Measurements from ENCODE around the gene TTC32. TPM values are rescaled to one million over a fixed set of nuclear protein-coding genes. Genes with fewer than 3 reads are reported as not detected.
A peak's percentile ranks its signal among the peaks of the same experiment; 100 is the strongest.

Gene TTC32
- polyA plus RNA-seq, 4 donors, result 11.6 to 21.7 (median 18.3) TPM

DNA sequence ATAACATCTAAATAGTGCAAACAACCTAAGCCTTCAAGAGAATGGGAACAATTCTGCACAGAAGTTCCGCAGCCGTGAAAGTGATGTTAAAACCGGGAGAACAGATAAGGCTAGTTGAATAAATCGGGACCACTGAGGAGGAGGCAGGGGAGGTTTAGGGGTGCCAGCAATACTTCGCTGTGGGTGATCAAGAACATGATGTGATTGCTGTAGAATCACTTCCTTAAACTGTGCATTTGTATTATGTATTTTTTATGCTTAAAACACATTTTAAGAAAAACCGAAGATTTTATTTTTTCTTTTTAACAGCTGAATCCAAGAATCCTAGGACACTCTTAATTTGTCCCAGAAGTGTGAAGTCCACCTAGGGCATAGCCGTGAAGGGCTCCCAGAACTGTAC is 33.6 kb downstream of the TTC32 start:
- no peak for DNase-seq
- FAIRE-seq, result no peak
- Histone ChIP-seq H3K4me1 (ENCODE audit: control insufficient read depth in 3 of 3, insufficient read depth in 2 of 3, low read depth in 1 of 3, low read length in 2 of 3) (peaks cover 0 to 17% (median 0%) of the 10 kb centered on the region in 3 donors), H3K27me3 (ENCODE audit: control insufficient read depth in 3 of 3, insufficient read depth in 3 of 3, low read length in 3 of 3) (no peaks in the 10 kb centered on the region), H3K9me3 (ENCODE audit: control insufficient read depth in 2 of 2, insufficient read depth in 1 of 2, low read depth in 1 of 2, low read length in 1 of 2) (no peaks in the 10 kb centered on the region), H3K27ac (ENCODE audit: low read depth in 1 of 3, low read length in 2 of 3) (peak overlapping the region in 1 of 3 donors; percentile 45), H3K4me3 (ENCODE audit: low read depth in 1 of 3, low read length in 3 of 3) (peak overlapping the region; percentile 42 to 71 (median 58)), H3K36me3 (ENCODE audit: control insufficient read depth in 3 of 3, insufficient read depth in 2 of 3, low read depth in 1 of 3, low read length in 3 of 3) (peaks cover 0 to 9% (median 0%) of the 10 kb centered on the region in 3 donors)
- WGBS, 3 donors, result 60 to 67% (median 61%) methylated on average over 7 of the region's 7 CpGs

DNA sequence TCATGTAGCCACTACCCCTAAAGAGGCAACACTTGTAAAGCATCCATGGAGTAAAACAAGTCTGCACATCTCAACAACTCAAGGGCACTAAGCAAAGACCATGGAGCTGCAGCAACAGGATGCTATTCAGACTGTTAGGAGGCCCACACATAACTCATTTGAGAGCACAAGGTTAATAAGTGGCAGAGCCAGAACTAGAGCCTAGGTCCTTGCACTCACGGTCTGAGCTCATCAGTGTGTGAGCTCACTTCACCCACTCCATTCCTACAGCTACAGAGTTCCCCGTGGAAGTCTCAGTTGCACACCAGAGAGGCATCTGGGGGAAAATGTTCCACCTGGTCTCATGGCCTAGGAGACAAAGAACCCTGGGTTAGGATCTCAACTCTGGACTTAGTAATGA is 35.0 kb downstream of the TTC32 start:
- Histone ChIP-seq H3K4me1 (ENCODE audit: control insufficient read depth in 3 of 3, insufficient read depth in 2 of 3, low read depth in 1 of 3, low read length in 2 of 3) (peaks cover 0 to 17% (median 0%) of the 10 kb centered on the region in 3 donors), H3K36me3 (ENCODE audit: control insufficient read depth in 3 of 3, insufficient read depth in 2 of 3, low read depth in 1 of 3, low read length in 3 of 3) (peaks cover 0 to 6% (median 0%) of the 10 kb centered on the region in 3 donors), H3K27me3 (ENCODE audit: control insufficient read depth in 3 of 3, insufficient read depth in 3 of 3, low read length in 3 of 3) (no peaks in the 10 kb centered on the region), H3K4me3 (ENCODE audit: low read depth in 1 of 3, low read length in 3 of 3) (no peak overlapping the region), H3K27ac (ENCODE audit: low read depth in 1 of 3, low read length in 2 of 3) (no peak overlapping the region), H3K9me3 (ENCODE audit: control insufficient read depth in 2 of 2, insufficient read depth in 1 of 2, low read depth in 1 of 2, low read length in 1 of 2) (no peaks in the 10 kb centered on the region)
- FAIRE-seq, result no peak
- 79 to 91% (median 91%) methylated on average over 2 of the region's 2 CpGs for WGBS, 3 donors
- peak in 1 of 2 donors; percentile 25 for DNase-seq

DNA sequence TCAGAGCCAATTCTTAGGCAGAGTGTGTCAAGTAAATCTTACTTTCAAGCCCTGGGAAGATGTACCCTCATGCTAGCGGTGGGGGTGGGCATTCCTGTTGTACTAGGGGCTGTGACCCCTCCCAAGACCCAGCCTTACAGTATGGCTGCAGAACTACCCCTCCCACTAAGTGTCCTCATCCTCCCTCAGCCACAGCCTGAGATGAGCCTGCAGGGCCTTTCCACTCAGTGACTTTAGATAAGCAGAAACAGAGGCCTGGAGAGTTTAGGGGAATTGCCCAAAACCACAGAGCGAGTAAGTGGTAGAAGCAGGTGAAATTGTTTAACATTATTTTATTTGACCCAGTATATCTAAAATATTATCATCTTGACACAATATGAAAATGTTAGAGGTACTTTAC is 36.6 kb downstream of the TTC32 start:
- peaks cover 0 to 17% (median 0%) of the 10 kb centered on the region in 3 donors for H3K4me1 ChIP-seq (ENCODE audit: control insufficient read depth in 3 of 3, insufficient read depth in 2 of 3, low read depth in 1 of 3, low read length in 2 of 3)
- no peak for DNase-seq
- H3K4me3 ChIP-seq (ENCODE audit: low read depth in 1 of 3, low read length in 3 of 3), result no peak overlapping the region
- WGBS, 3 donors, result 52 to 84% (median 64%) methylated on average over 2 of the region's 2 CpGs
- H3K9me3 ChIP-seq (ENCODE audit: control insufficient read depth in 2 of 2, insufficient read depth in 1 of 2, low read depth in 1 of 2, low read length in 1 of 2), result no peaks in the 10 kb centered on the region
- FAIRE-seq, result no peak
- no peaks in the 10 kb centered on the region for H3K27me3 ChIP-seq (ENCODE audit: control insufficient read depth in 3 of 3, insufficient read depth in 3 of 3, low read length in 3 of 3)
- no peak overlapping the region for H3K27ac ChIP-seq (ENCODE audit: low read depth in 1 of 3, low read length in 2 of 3)
- H3K36me3 ChIP-seq (ENCODE audit: control insufficient read depth in 3 of 3, insufficient read depth in 2 of 3, low read depth in 1 of 3, low read length in 3 of 3), result no peaks in the 10 kb centered on the region

DNA sequence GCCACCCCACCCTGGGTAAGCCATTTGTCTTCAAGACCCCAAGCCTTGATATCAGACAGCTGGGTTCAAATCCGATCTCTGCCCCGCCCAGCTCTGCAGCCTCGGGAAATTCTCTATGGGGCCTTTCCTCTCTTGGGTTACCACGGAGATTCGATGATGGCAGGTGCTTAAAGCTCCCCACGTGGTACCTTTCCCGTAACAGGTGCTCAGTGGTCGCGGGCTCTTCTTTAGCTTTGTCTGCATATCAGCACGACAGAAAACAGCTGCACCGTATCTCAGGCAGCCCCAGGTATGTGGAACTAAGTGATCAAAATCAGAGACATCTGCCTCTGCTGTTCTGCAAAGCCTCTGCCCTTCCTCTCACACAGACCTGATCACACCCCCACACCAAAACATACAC is 37.4 kb downstream of the TTC32 start:
- Histone ChIP-seq H3K4me3 (ENCODE audit: low read depth in 1 of 3, low read length in 3 of 3) (no peak overlapping the region), H3K27me3 (ENCODE audit: control insufficient read depth in 3 of 3, insufficient read depth in 3 of 3, low read length in 3 of 3) (no peaks in the 10 kb centered on the region), H3K9me3 (ENCODE audit: control insufficient read depth in 2 of 2, insufficient read depth in 1 of 2, low read depth in 1 of 2, low read length in 1 of 2) (no peaks in the 10 kb centered on the region), H3K4me1 (ENCODE audit: control insufficient read depth in 3 of 3, insufficient read depth in 2 of 3, low read depth in 1 of 3, low read length in 2 of 3) (peaks cover 0 to 14% (median 0%) of the 10 kb centered on the region in 3 donors), H3K36me3 (ENCODE audit: control insufficient read depth in 3 of 3, insufficient read depth in 2 of 3, low read depth in 1 of 3, low read length in 3 of 3) (no peaks in the 10 kb centered on the region), H3K27ac (ENCODE audit: low read depth in 1 of 3, low read length in 2 of 3) (no peak overlapping the region)
- DNase-seq (no peak), FAIRE-seq (no peak)
- WGBS, 3 donors, result 54 to 71% (median 61%) methylated on average over 11 of the region's 11 CpGs

DNA sequence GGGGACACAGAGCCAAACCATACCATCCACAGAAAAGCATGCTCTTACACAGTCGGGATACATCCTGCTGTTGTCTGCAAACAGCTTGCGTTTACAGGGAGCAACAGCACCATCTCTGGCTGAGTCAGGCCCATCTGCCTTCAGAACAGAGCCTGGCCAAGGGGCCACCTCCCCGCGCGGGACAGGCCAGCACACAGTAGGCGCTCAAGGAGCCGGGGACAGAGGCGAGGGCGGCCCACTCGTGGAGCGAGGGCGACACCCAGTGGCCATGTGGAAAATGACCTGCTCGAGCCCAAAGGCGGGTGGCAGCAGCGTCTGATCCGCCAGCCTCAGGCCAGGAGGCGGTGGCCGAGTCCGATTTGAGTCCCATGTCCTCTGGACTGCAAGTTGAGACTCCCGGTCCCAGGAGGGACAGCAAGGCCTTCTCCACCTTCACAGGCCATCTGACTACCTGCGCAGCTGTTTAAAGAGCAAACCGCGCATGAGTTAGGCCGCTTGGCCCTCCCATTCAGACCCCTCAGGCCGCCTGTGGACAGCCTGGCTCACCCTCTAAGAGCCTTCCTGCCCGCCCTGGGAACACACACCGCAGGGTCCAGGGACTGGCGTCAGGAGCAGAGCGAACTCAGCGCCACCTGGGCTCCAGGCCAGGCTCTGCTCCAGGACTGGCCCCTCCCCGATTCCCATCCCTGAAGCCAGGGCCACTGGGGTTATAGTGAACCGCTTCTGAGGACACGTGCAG is 38.3 kb downstream of the TTC32 start:
- peaks cover 0 to 8% (median 0%) of the 10 kb centered on the region in 3 donors for H3K4me1 ChIP-seq (ENCODE audit: control insufficient read depth in 3 of 3, insufficient read depth in 2 of 3, low read depth in 1 of 3, low read length in 2 of 3)
- no peaks in the 10 kb centered on the region for H3K27me3 ChIP-seq (ENCODE audit: control insufficient read depth in 3 of 3, insufficient read depth in 3 of 3, low read length in 3 of 3)
- no peaks in the 10 kb centered on the region for H3K36me3 ChIP-seq (ENCODE audit: control insufficient read depth in 3 of 3, insufficient read depth in 2 of 3, low read depth in 1 of 3, low read length in 3 of 3)
- 7 to 16% (median 16%) methylated on average over 33 of the region's 33 CpGs for WGBS, 3 donors
- peak; percentile 47 to 69 for DNase-seq
- peak overlapping the region in 1 of 3 donors; percentile 29 for H3K4me3 ChIP-seq (ENCODE audit: low read depth in 1 of 3, low read length in 3 of 3)
- no peak overlapping the region for H3K27ac ChIP-seq (ENCODE audit: low read depth in 1 of 3, low read length in 2 of 3)
- FAIRE-seq, result no peak
- H3K9me3 ChIP-seq (ENCODE audit: control insufficient read depth in 2 of 2, insufficient read depth in 1 of 2, low read depth in 1 of 2, low read length in 1 of 2), result no peaks in the 10 kb centered on the region

DNA sequence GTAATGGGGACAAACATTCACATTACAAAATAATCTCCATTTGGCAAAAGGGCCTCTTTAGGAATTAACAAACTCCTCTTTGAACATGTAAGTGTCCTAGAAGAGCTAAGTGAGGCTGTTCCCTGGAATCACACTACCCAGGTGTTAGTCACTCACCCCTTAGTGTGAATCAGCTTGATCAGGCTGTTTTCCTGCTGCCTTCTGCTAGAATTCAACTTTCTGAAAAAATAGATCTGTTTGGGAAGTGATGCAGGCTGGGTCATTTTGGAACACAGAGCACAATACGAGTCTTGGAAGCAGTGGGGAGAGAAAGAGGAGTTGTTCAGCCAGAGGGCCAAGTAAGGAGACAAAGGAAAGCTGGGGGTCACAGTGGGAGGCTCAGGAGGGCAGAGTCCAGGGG is 40.0 kb downstream of the TTC32 start:
- WGBS, 3 donors, result 46 to 62% (median 53%) methylated on average over 1 of the region's 1 CpG
- Histone ChIP-seq H3K4me3 (ENCODE audit: low read depth in 1 of 3, low read length in 3 of 3) (no peak overlapping the region), H3K9me3 (ENCODE audit: control insufficient read depth in 2 of 2, insufficient read depth in 1 of 2, low read depth in 1 of 2, low read length in 1 of 2) (no peaks in the 10 kb centered on the region), H3K36me3 (ENCODE audit: control insufficient read depth in 3 of 3, insufficient read depth in 2 of 3, low read depth in 1 of 3, low read length in 3 of 3) (no peaks in the 10 kb centered on the region), H3K4me1 (ENCODE audit: control insufficient read depth in 3 of 3, insufficient read depth in 2 of 3, low read depth in 1 of 3, low read length in 2 of 3) (peaks cover 0 to 3% (median 0%) of the 10 kb centered on the region in 3 donors), H3K27me3 (ENCODE audit: control insufficient read depth in 3 of 3, insufficient read depth in 3 of 3, low read length in 3 of 3) (no peaks in the 10 kb centered on the region), H3K27ac (ENCODE audit: low read depth in 1 of 3, low read length in 2 of 3) (no peak overlapping the region)
- no peak for DNase-seq
- no peak for FAIRE-seq

DNA sequence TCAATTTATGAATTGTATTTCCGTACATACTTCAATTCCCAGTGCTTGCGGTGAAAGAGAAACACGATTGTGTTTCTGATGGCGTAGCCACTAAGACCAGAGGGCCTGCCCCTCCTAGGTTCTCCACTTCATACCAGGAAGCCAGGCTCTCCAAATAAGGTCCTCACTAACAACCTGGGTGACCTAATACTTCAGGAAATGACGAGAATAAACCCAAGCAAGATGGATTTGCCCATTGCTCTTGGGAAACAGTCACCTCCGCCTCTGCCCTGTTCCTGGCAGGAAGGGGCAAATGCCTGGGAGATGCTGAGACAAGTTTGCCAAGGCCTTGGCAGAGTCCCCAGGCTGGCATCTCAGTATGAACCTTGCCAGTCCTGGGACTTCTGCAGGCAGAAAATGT is 41.8 kb downstream of the TTC32 start:
- Histone ChIP-seq H3K4me1 (ENCODE audit: control insufficient read depth in 3 of 3, insufficient read depth in 2 of 3, low read depth in 1 of 3, low read length in 2 of 3) (peaks cover 0 to 16% (median 0%) of the 10 kb centered on the region in 3 donors), H3K36me3 (ENCODE audit: control insufficient read depth in 3 of 3, insufficient read depth in 2 of 3, low read depth in 1 of 3, low read length in 3 of 3) (no peaks in the 10 kb centered on the region), H3K9me3 (ENCODE audit: control insufficient read depth in 2 of 2, insufficient read depth in 1 of 2, low read depth in 1 of 2, low read length in 1 of 2) (no peaks in the 10 kb centered on the region), H3K27me3 (ENCODE audit: control insufficient read depth in 3 of 3, insufficient read depth in 3 of 3, low read length in 3 of 3) (no peaks in the 10 kb centered on the region), H3K4me3 (ENCODE audit: low read depth in 1 of 3, low read length in 3 of 3) (no peak overlapping the region), H3K27ac (ENCODE audit: low read depth in 1 of 3, low read length in 2 of 3) (no peak overlapping the region)
- WGBS, 3 donors, result 79 to 81% (median 80%) methylated on average over 6 of the region's 6 CpGs
- no peak for FAIRE-seq
- no peak for DNase-seq

DNA sequence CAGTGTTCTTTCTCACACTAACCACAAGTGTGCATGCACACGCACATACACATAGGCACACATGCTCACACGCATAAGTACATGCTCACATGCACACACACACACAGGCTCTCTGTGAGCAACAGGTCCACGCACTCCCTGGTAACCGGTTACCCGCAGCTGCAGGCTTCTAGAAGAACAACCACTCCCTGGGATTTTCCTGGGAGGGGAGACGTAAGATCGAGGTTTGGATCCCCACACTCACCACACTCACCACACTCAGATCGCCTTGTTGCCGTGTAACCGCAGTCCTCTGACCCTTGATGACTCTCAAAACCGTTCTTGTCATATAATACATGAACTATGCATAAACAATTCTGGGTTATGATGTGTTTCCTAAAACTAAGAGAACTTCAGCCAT is 42.2 kb downstream of the TTC32 start:
- Histone ChIP-seq H3K4me3 (ENCODE audit: low read depth in 1 of 3, low read length in 3 of 3) (no peak overlapping the region), H3K4me1 (ENCODE audit: control insufficient read depth in 3 of 3, insufficient read depth in 2 of 3, low read depth in 1 of 3, low read length in 2 of 3) (peaks cover 0 to 20% (median 0%) of the 10 kb centered on the region in 3 donors), H3K27ac (ENCODE audit: low read depth in 1 of 3, low read length in 2 of 3) (no peak overlapping the region), H3K36me3 (ENCODE audit: control insufficient read depth in 3 of 3, insufficient read depth in 2 of 3, low read depth in 1 of 3, low read length in 3 of 3) (no peaks in the 10 kb centered on the region), H3K9me3 (ENCODE audit: control insufficient read depth in 2 of 2, insufficient read depth in 1 of 2, low read depth in 1 of 2, low read length in 1 of 2) (no peaks in the 10 kb centered on the region), H3K27me3 (ENCODE audit: control insufficient read depth in 3 of 3, insufficient read depth in 3 of 3, low read length in 3 of 3) (no peaks in the 10 kb centered on the region)
- WGBS, 3 donors, result 83 to 85% (median 84%) methylated on average over 11 of the region's 11 CpGs
- DNase-seq, result no peak
- FAIRE-seq, result no peak

DNA sequence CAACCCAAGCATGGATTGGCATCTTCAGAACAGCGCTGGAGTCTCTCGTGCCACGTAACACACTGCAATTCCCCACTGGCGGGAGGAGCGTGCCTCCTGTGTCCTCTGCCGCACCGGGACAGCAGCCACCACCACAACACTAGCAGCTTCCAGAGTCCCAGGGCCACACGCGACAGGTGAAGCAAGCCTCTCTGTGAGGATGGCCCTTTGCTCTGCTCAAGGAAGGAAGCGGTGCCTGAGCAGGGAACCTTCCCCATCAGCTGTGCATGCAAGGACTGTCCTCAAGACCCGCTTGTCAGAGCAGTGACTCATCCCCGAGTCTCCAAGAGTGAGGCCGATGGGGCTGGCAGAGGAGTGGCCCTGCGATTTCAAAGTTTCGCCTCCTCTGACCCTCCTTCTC is 44.0 kb downstream of the TTC32 start:
- FAIRE-seq, result no peak
- WGBS, 3 donors, result 86 to 89% (median 88%) methylated on average over 15 of the region's 15 CpGs

More for the DNA sequence above, 44.0 kb downstream of the TTC32 start:
- Histone ChIP-seq H3K27me3 (ENCODE audit: control insufficient read depth in 3 of 3, insufficient read depth in 3 of 3, low read length in 3 of 3) (no peaks in the 10 kb centered on the region), H3K27ac (ENCODE audit: low read depth in 1 of 3, low read length in 2 of 3) (no peak overlapping the region), H3K36me3 (ENCODE audit: control insufficient read depth in 3 of 3, insufficient read depth in 2 of 3, low read depth in 1 of 3, low read length in 3 of 3) (no peaks in the 10 kb centered on the region), H3K4me3 (ENCODE audit: low read depth in 1 of 3, low read length in 3 of 3) (no peak overlapping the region), H3K4me1 (ENCODE audit: control insufficient read depth in 3 of 3, insufficient read depth in 2 of 3, low read depth in 1 of 3, low read length in 2 of 3) (peaks cover 0 to 18% (median 0%) of the 10 kb centered on the region in 3 donors), H3K9me3 (ENCODE audit: control insufficient read depth in 2 of 2, insufficient read depth in 1 of 2, low read depth in 1 of 2, low read length in 1 of 2) (no peaks in the 10 kb centered on the region)
- no peak for DNase-seq

Data from small intestine (tissue), 7 donors.